Measurements from ENCODE around the gene CDKN1B.

- TF ChIP-seq CTCF (IDR thresholded peaks at IDR 0.05): no peak
- no peak for TF ChIP-seq POLR2A (IDR thresholded peaks at IDR 0.05)
These were observed 27.4 kb upstream of the CDKN1B start for GRCh38 chr12:12689647-12690300.

Data from adrenal gland (tissue), 5 donors.